GM23338 (cell line): ENCODE data around the gene C3orf70. TPM values are rescaled to one million over a fixed set of nuclear protein-coding genes. Genes with fewer than 3 reads are reported as not detected.

Source experiments
- ATAC-seq: fragments of 200-7000 bp; cut with Tn5 transposase; 3 replicates; pipeline ENCODE4 v1.9.1; 2020
- DNase-seq: peaks from one replicate; pipeline ENCODE4 v3.0.0-alpha.2; 2015; ENCODE audit warnings: low spot score
- H2AFZ ChIP-seq: fragments of 200-600 bp; sonication (generic); 2 replicates; pipeline ENCODE4 v1.8.0; 2016; ENCODE audit warnings: antibody characterized with exemption, mild to moderate bottlenecking, moderate library complexity
- H3F3A ChIP-seq: fragments of 200-600 bp; sonication (generic); replicated peaks from 2 replicates; pipeline ENCODE4 v1.8.0; 2017; ENCODE audit warnings: antibody characterized with exemption, mixed run types, low read depth
- H3K27ac ChIP-seq: fragments of 200-600 bp; sonication (generic); 2 replicates; pipeline ENCODE4 v1.6.1; 2016; ENCODE audit warnings: low read depth
- H3K27me3 ChIP-seq: fragments of 200-600 bp; sonication (generic); 2 replicates; pipeline ENCODE4 v1.8.0; 2016; ENCODE audit warnings: mild to moderate bottlenecking, mixed run types, moderate library complexity; ENCODE audit not compliant: insufficient read depth
- H3K36me3 ChIP-seq: fragments of 200-600 bp; sonication (generic); 2 replicates; pipeline ENCODE4 v1.8.0; 2016; ENCODE audit warnings: mild to moderate bottlenecking; ENCODE audit not compliant: insufficient read depth
- H3K4me1 ChIP-seq: fragments of 200-600 bp; sonication (generic); 2 replicates; pipeline ENCODE4 v1.8.0; 2016; ENCODE audit warnings: mild to moderate bottlenecking, moderate library complexity; ENCODE audit not compliant: insufficient read depth
- H3K4me2 ChIP-seq: fragments of 200-600 bp; sonication (generic); 2 replicates; pipeline ENCODE4 v1.7.1; 2017; ENCODE audit warnings: mixed run types
- H3K4me3 ChIP-seq: fragments of 200-600 bp; sonication (generic); 2 replicates; pipeline ENCODE4 v1.6.1; 2016; ENCODE audit warnings: mixed run types
- H3K79me2 ChIP-seq: fragments of 200-600 bp; sonication (generic); replicated peaks from 2 replicates; pipeline ENCODE4 v1.8.0; 2017; ENCODE audit warnings: mild to moderate bottlenecking; ENCODE audit not compliant: insufficient read depth
- H3K9me2 ChIP-seq: fragments of 200-600 bp; sonication (generic); 2 replicates; pipeline ENCODE4 v1.8.0; 2017; ENCODE audit not compliant: insufficient read depth
- H4K20me1 ChIP-seq: fragments of 200-600 bp; sonication (generic); replicated peaks from 2 replicates; pipeline ENCODE4 v1.8.0; 2017; ENCODE audit warnings: mild to moderate bottlenecking; ENCODE audit not compliant: insufficient read depth
- H3K27ac Mint-ChIP-seq: 2 replicates; pipeline ENCODE4 v1.8.0; 2020; ENCODE audit warnings: inconsistent platforms, mild to moderate bottlenecking, moderate library complexity, mixed read lengths
- H3K27me3 Mint-ChIP-seq: 3 replicates; pipeline ENCODE4 v1.8.0; 2022; ENCODE audit warnings: low read depth, mild to moderate bottlenecking, moderate library complexity, mixed read lengths, inconsistent platforms; ENCODE audit not compliant: insufficient read depth, poor library complexity
- H3K36me3 Mint-ChIP-seq: 3 replicates; pipeline ENCODE4 v1.8.0; 2021; ENCODE audit warnings: low read depth, mild to moderate bottlenecking, inconsistent platforms, moderate library complexity, mixed read lengths
- H3K4me1 Mint-ChIP-seq: 3 replicates; pipeline ENCODE4 v1.8.0; 2020; ENCODE audit warnings: mild to moderate bottlenecking, inconsistent platforms, mixed read lengths
- H3K4me3 Mint-ChIP-seq: 3 replicates; pipeline ENCODE4 v1.8.0; 2021; ENCODE audit warnings: moderate library complexity, mild to moderate bottlenecking, inconsistent platforms, mixed read lengths
- H3K9me3 Mint-ChIP-seq: 3 replicates; pipeline ENCODE4 v1.8.0; 2020; ENCODE audit warnings: moderate library complexity, mild to moderate bottlenecking, inconsistent platforms, mixed read lengths
- CREB1 ChIP-seq: fragments of 250-450 bp; sonication (Bioruptor Pico); IDR thresholded peaks from 2 replicates; pipeline ENCODE4 v1.5.0; 2020; ENCODE audit warnings: low read depth, mild to moderate bottlenecking, moderate library complexity
- EZH2 ChIP-seq: fragments of 200-600 bp; sonication (generic); IDR thresholded peaks from one replicate; pipeline ENCODE4 v1.8.0; 2017; ENCODE audit warnings: antibody characterized with exemption, mild to moderate bottlenecking, low read depth; ENCODE audit not compliant: unreplicated experiment
- EZH2phosphoT487 ChIP-seq: fragments of 200-600 bp; sonication (generic); IDR thresholded peaks from one replicate; pipeline ENCODE4 v1.8.1; 2018; ENCODE audit warnings: antibody characterized with exemption; ENCODE audit not compliant: unreplicated experiment
- JUNB ChIP-seq: IDR thresholded peaks from one replicate; pipeline ENCODE4 v1.6.1; 2016; ENCODE audit warnings: antibody characterized with exemption; ENCODE audit not compliant: unreplicated experiment
- POLR2AphosphoS5 ChIP-seq: IDR thresholded peaks from 2 replicates; pipeline ENCODE4 v1.6.1; 2016; ENCODE audit warnings: antibody characterized with exemption, low read depth
- REST ChIP-seq: IDR thresholded peaks from one replicate; pipeline ENCODE4 v1.6.1; 2018; ENCODE audit warnings: antibody characterized with exemption; ENCODE audit not compliant: unreplicated experiment
- STAT1 ChIP-seq: IDR thresholded peaks from one replicate; pipeline ENCODE4 v1.6.1; 2016; ENCODE audit warnings: antibody characterized with exemption; ENCODE audit not compliant: unreplicated experiment
- ZNF114 ChIP-seq: fragments of 250-450 bp; sonication (Bioruptor Pico); IDR thresholded peaks from 2 replicates; pipeline ENCODE4 v1.5.0; 2020; ENCODE audit warnings: mild to moderate bottlenecking, moderate library complexity
- ZNF331 ChIP-seq: fragments of 250-450 bp; sonication (Bioruptor Pico); IDR thresholded peaks from 2 replicates; pipeline ENCODE4 v1.5.0; 2020; ENCODE audit warnings: low read depth, mild to moderate bottlenecking, moderate library complexity
- ZNF462 ChIP-seq: fragments of 250-450 bp; sonication (Bioruptor Pico); IDR thresholded peaks from 2 replicates; pipeline ENCODE4 v1.5.0; 2020; ENCODE audit warnings: mild to moderate bottlenecking, moderate library complexity
- polyA plus RNA-seq: library from polyadenylated mRNA; unstranded; fragments of >200 nt; fragmentation: Nextera tagmentation; extraction: Ambion mirVana; gene quantifications from 2 replicates; pipeline ENCODE4 v1.2.1, GENCODE V29; 2016
- total RNA-seq: library from RNA; depleted of rRNA; stranded (reverse); fragments of >200 nt; shearing (Covaris generic); gene quantifications from 2 replicates; pipeline ENCODE4 v1.2.3, GENCODE V29; 2014

Gene C3orf70
- total and polyA plus RNA-seq, 2 experiments from 2014 or later = 0.45 to 1.5 TPM

GRCh38 chr3:185126201-185126600 is 26.7 kb downstream of the C3orf70 start:
- Mint-ChIP-seq H3K9me3 (no peaks in the 10 kb centered on the region), H3K36me3 (no peaks in the 10 kb centered on the region), H3K27me3 (no peaks in the 10 kb centered on the region), H3K4me1 (no peaks in the 10 kb centered on the region), H3K4me3 (no peak overlapping the region), H3K27ac (no peak overlapping the region)
- Histone ChIP-seq H3K4me3 (no peak overlapping the region), H3K4me1 (no peaks in the 10 kb centered on the region), H3K4me2 (no peak overlapping the region), H3K27me3 (no peaks in the 10 kb centered on the region), H3K79me2 (no peaks in the 10 kb centered on the region), H3K36me3 (no peaks in the 10 kb centered on the region), H3K9me2 (no peaks in the 10 kb centered on the region), H2AFZ (no peak overlapping the region), H3F3A (no peaks in the 10 kb centered on the region), H4K20me1 (no peaks in the 10 kb centered on the region), H3K27ac (no peak overlapping the region)
- TF ChIP-seq ZNF462 (CRISPR knock-in tag) (no peak), POLR2AphosphoS5 (no peak), EZH2 (no peak), JUNB (no peak), STAT1 (no peak), ZNF114 (CRISPR knock-in tag) (no peak), ZNF331 (no peak), EZH2phosphoT487 (no peak)
- DNase-seq = no peak
- no peak for ATAC-seq

- no peaks in the 10 kb centered on the region for H3K27me3 ChIP-seq
- no peaks in the 10 kb centered on the region for H3K36me3 Mint-ChIP-seq
- H3K4me2 ChIP-seq = no peak overlapping the region
- no peak overlapping the region for H3K27ac Mint-ChIP-seq
- H3K4me3 ChIP-seq = no peak overlapping the region
- H2AFZ ChIP-seq = no peak overlapping the region
- no peak overlapping the region for H3K4me3 Mint-ChIP-seq
- ATAC-seq (no peak), DNase-seq (no peak)
- H3K27ac ChIP-seq = no peak overlapping the region
- H3K4me1 Mint-ChIP-seq = no peaks in the 10 kb centered on the region
- H3K4me1 ChIP-seq = no peaks in the 10 kb centered on the region
- no peaks in the 10 kb centered on the region for H3K79me2 ChIP-seq
- no peaks in the 10 kb centered on the region for H3K9me2 ChIP-seq
- no peaks in the 10 kb centered on the region for H3K27me3 Mint-ChIP-seq
- H4K20me1 ChIP-seq = no peaks in the 10 kb centered on the region
- no peaks in the 10 kb centered on the region; the same call in 2 of the 3 replicates for H3K9me3 Mint-ChIP-seq
- no peaks in the 10 kb centered on the region for H3F3A ChIP-seq
- H3K36me3 ChIP-seq = no peaks in the 10 kb centered on the region
- no peak for TF ChIP-seq ZNF331
- no peak for TF ChIP-seq EZH2phosphoT487
- TF ChIP-seq STAT1 = no peak
- TF ChIP-seq JUNB = no peak
- no peak for TF ChIP-seq POLR2AphosphoS5
- no peak for TF ChIP-seq CREB1 (CRISPR knock-in tag)
- TF ChIP-seq ZNF114 (CRISPR knock-in tag) = no peak
- TF ChIP-seq REST = no peak
Observed at GRCh38 chr3:185120126-185120525, 32.7 kb downstream of the C3orf70 start.
